Thyroid gland (tissue), 4 donors: ENCODE data around the gene CNTNAP5. TPM values are rescaled to one million over a fixed set of nuclear protein-coding genes. Genes with fewer than 3 reads are reported as not detected.

Source experiments
- DNase-seq, 2 donors: peaks; one replicate each; pipeline ENCODE4 v3.0.0-alpha.2; 2019
- H3K27ac ChIP-seq, 3 donors: fragments of 200-600 bp; sonication (generic); 1 replicate in 2 of 3; 2 replicates in 1 of 3; pipeline ENCODE4 v1.5.1; 2016 to 2019; ENCODE audit warnings: mild to moderate bottlenecking in 1 of 3, moderate library complexity in 1 of 3
- H3K27me3 ChIP-seq: fragments of 200-600 bp; sonication (generic); one replicate; pipeline ENCODE4 v1.5.1; 2019
- H3K36me3 ChIP-seq, 2 donors: fragments of 200-600 bp; sonication (generic); one replicate each; pipeline ENCODE4 v1.5.1; 2016 to 2019
- H3K4me1 ChIP-seq, 2 donors: fragments of 200-600 bp; sonication (generic); one replicate each; pipeline ENCODE4 v1.5.1; 2017 to 2019
- H3K4me3 ChIP-seq, 3 donors: fragments of 200-600 bp; sonication (generic); replicated peaks in 1 of 3; 1 replicate in 2 of 3; 2 replicates in 1 of 3; pipeline ENCODE4 v1.5.1; 2016; ENCODE audit warnings: mild to moderate bottlenecking in 1 of 3
- H3K9me3 ChIP-seq: fragments of 200-600 bp; sonication (generic); one replicate; pipeline ENCODE4 v1.5.1; 2017
- CTCF ChIP-seq, 6 experiments: fragments of 200-600 bp in 3 of 6; fragments of 450-650 bp in 3 of 6; sonication (generic) in 3 of 6; IDR thresholded peaks; one replicate each; pipeline ENCODE4 v1.5.1; 2016 to 2019; ENCODE audit warnings: antibody characterized with exemption in 6 of 6, mild to moderate bottlenecking in 2 of 6, inconsistent platforms in 1 of 6, moderate library complexity in 1 of 6
- POLR2A ChIP-seq, 2 donors: fragments of 450-650 bp; IDR thresholded peaks; one replicate each; pipeline ENCODE4 v1.6.1; 2017; ENCODE audit warnings: antibody characterized with exemption in 2 of 2, mild to moderate bottlenecking in 2 of 2, moderate library complexity in 1 of 2
- WGBS, 2 donors: methylation state at CpG; one replicate each; pipeline ENCODE4 v1.1.5; 2017; 5-methylcytosine and 5-hydroxymethylcytosine counted together
- intact Hi-C: fragments of 100-400 bp; cut with DNase I; formaldehyde crosslinking; loops from one replicate; pipeline ENCODE4 v1.15.1; 2023
- total RNA-seq, 4 donors: library from RNA; depleted of rRNA; stranded (reverse); fragments of >200 nt; gene quantifications; one replicate each; pipeline ENCODE4 v1.2.3, GENCODE V29; 2016

The CNTNAP5 gene
- total RNA-seq, 4 donors from 2014 or later: not detected

GRCh38 chr2:124572934-124573634 is 548.0 kb downstream of the CNTNAP5 start:
- peaks cover 0 to 13% of the 10 kb centered on the region in 2 donors for H3K4me1 ChIP-seq
- no peak overlapping the region for H3K27ac ChIP-seq
- no peaks in the 10 kb centered on the region for H3K9me3 ChIP-seq
- intact Hi-C loops: no loop called here
- WGBS, 2 donors: 14 to 27% methylated on average over 1 of the region's 1 CpG
- no peak for TF ChIP-seq CTCF (IDR thresholded peaks at IDR 0.05)
- TF ChIP-seq POLR2A (IDR thresholded peaks at IDR 0.05): no peak
- no peak overlapping the region for H3K4me3 ChIP-seq
- H3K27me3 ChIP-seq: no peaks in the 10 kb centered on the region
- no peak for DNase-seq
- no peaks in the 10 kb centered on the region for H3K36me3 ChIP-seq

- no peak for DNase-seq
- intact Hi-C loops: no loop called here
- 87% methylated on average over 2 of the region's 2 CpGs for WGBS, 2 donors
- no peaks in the 10 kb centered on the region for H3K36me3 ChIP-seq
- no peak overlapping the region for H3K27ac ChIP-seq
- H3K27me3 ChIP-seq: no peaks in the 10 kb centered on the region
- TF ChIP-seq CTCF (IDR thresholded peaks at IDR 0.05): no peak
- TF ChIP-seq POLR2A (IDR thresholded peaks at IDR 0.05): no peak
- peaks cover 0 to 13% of the 10 kb centered on the region in 2 donors for H3K4me1 ChIP-seq
- H3K4me3 ChIP-seq: no peak overlapping the region
- H3K9me3 ChIP-seq: no peaks in the 10 kb centered on the region
Measured at GRCh38 chr2:124575497-124575896, 550.4 kb downstream of the CNTNAP5 start.

DNA sequence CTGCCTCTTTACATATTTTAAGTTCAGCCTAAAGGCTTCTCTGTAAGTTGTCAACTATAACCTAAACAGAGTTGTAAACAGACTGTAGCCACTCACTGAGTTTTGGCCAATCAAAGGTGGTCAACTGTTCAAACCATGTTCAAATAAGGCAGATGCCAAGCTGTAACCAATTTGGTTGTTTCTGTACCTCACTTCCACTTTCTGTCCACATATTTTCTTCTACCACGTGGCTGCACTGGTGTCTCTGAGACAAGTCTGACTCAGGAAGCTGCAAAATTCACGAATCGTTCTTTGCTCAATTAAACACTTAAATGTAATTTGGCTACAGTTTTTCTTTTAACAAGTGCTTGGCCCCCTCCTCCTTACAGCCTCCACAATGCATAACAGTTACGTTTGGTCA is 555.2 kb downstream of the CNTNAP5 start:
- no peak for TF ChIP-seq POLR2A (IDR thresholded peaks at IDR 0.05)
- TF ChIP-seq CTCF (IDR thresholded peaks at IDR 0.05): no peak
- no peaks in the 10 kb centered on the region for H3K4me1 ChIP-seq
- DNase-seq: no peak
- H3K27ac ChIP-seq: no peak overlapping the region
- no peaks in the 10 kb centered on the region for H3K36me3 ChIP-seq
- no peaks in the 10 kb centered on the region for H3K9me3 ChIP-seq
- no peaks in the 10 kb centered on the region for H3K27me3 ChIP-seq
- no peak overlapping the region for H3K4me3 ChIP-seq
- intact Hi-C loops: no loop called here
- WGBS, 2 donors: 80 to 82% methylated on average over 4 of the region's 4 CpGs

- intact Hi-C loops: no loop called here
- Histone ChIP-seq H3K27ac (no peak overlapping the region), H3K27me3 (no peaks in the 10 kb centered on the region), H3K4me1 (no peaks in the 10 kb centered on the region), H3K4me3 (no peak overlapping the region), H3K36me3 (no peaks in the 10 kb centered on the region), H3K9me3 (no peaks in the 10 kb centered on the region)
- DNase-seq: peak; percentile 5 to 9
- no peak for TF ChIP-seq CTCF (IDR thresholded peaks at IDR 0.05)
- no peak for TF ChIP-seq POLR2A (IDR thresholded peaks at IDR 0.05)
Measured at GRCh38 chr2:124582387-124582786, 557.3 kb downstream of the CNTNAP5 start.

DNA sequence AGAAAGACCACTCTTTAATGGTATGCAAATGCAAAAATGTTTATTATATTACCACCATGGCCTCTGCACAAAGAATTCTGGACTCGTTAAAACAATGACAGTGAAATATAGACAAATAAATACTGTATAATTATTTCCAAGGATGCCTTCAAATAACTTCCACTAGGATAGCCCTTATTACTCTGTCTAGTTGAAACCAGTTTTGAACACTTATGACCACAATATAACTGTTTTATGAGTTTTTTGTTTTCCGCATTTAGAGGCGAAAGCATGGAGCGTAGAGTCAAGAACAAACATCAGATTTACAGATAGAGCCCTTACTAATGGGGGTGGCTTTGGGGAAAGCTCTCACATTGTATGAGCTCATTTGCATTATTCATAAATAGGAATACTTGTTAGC is 559.5 kb downstream of the CNTNAP5 start:
- H3K27me3 ChIP-seq: no peaks in the 10 kb centered on the region
- H3K27ac ChIP-seq: no peak overlapping the region
- H3K36me3 ChIP-seq: no peaks in the 10 kb centered on the region
- intact Hi-C loops: no loop called here
- TF ChIP-seq CTCF (IDR thresholded peaks at IDR 0.05) (no peak), POLR2A (IDR thresholded peaks at IDR 0.05) (no peak)
- no peaks in the 10 kb centered on the region for H3K9me3 ChIP-seq
- DNase-seq: no peak
- H3K4me1 ChIP-seq: no peaks in the 10 kb centered on the region
- WGBS, 2 donors: 94 to 98% methylated on average over 4 of the region's 4 CpGs
- no peak overlapping the region for H3K4me3 ChIP-seq
